Pons (tissue), 1 donor: ENCODE results near the gene ADGRF1.
"Not testable (repeated sequence)": the region's sequence is repeated elsewhere in the genome, so short reads cannot be mapped to it uniquely, and the experiment has no call there.

ENCODE experiments used
- DNase-seq: peaks from one replicate; pipeline ENCODE4 v3.0.0-alpha.2; 2016; ENCODE audit warnings: low spot score

ADGRF1 gene

GRCh38 chr6:47022191-47022590 lies 19.9 kb downstream of the ADGRF1 start:
- no peak for DNase-seq

GRCh38 chr6:47019941-47020340 lies 22.2 kb downstream of the ADGRF1 start:
- no peak for DNase-seq

GRCh38 chr6:47016909-47017308 lies 25.2 kb downstream of the ADGRF1 start:
- no peak for DNase-seq

GRCh38 chr6:47016261-47016660 lies 25.9 kb downstream of the ADGRF1 start:
- peak; percentile 52 for DNase-seq

GRCh38 chr6:47014401-47014800 lies 27.7 kb downstream of the ADGRF1 start:
- DNase-seq, result no peak

- peak; percentile 44 for DNase-seq
Observed at GRCh38 chr6:47009583-47009982, 32.5 kb downstream of the ADGRF1 start.

- DNase-seq, result no peak
Observed at GRCh38 chr6:47008397-47008763, 33.8 kb downstream of the ADGRF1 start.

- no peak for DNase-seq
Observed at GRCh38 chr6:47007657-47008396, 34.3 kb downstream of the ADGRF1 start.

- DNase-seq, result no peak
Observed at GRCh38 chr6:47005486-47005885, 36.6 kb downstream of the ADGRF1 start.

GRCh38 chr6:47004463-47004862 lies 37.7 kb downstream of the ADGRF1 start:
- DNase-seq, result no peak

- no peak for DNase-seq
Observed at GRCh38 chr6:47000842-47001241, 41.3 kb downstream of the ADGRF1 start.

GRCh38 chr6:46998436-46999017 lies 43.6 kb downstream of the ADGRF1 start:
- no peak for DNase-seq

- no peak for DNase-seq
Observed at GRCh38 chr6:46997646-46998045, 44.5 kb downstream of the ADGRF1 start.

- no peak for DNase-seq
Observed at GRCh38 chr6:46996860-46997641, 45.1 kb downstream of the ADGRF1 start.

GRCh38 chr6:46994933-46995332 lies 47.2 kb downstream of the ADGRF1 start:
- DNase-seq, result no peak

GRCh38 chr6:46993846-46994245 lies 48.3 kb downstream of the ADGRF1 start:
- DNase-seq, result no peak

GRCh38 chr6:46992391-46992790 lies 49.7 kb downstream of the ADGRF1 start:
- DNase-seq, result not testable (repeated sequence)

GRCh38 chr6:46990818-46991510 lies 51.2 kb downstream of the ADGRF1 start:
- peak; percentile 86 for DNase-seq

GRCh38 chr6:46990031-46990644 lies 52.0 kb downstream of the ADGRF1 start:
- no peak for DNase-seq

GRCh38 chr6:46989398-46989797 lies 52.7 kb downstream of the ADGRF1 start:
- DNase-seq, result no peak

GRCh38 chr6:46985943-46986342 lies 56.2 kb downstream of the ADGRF1 start:
- DNase-seq, result no peak

- DNase-seq, result no peak
Observed at GRCh38 chr6:46983007-46983411, 59.1 kb downstream of the ADGRF1 start.
